Effector CD8-positive, alpha-beta T cell (primary cell): ENCODE results near the gene KRT79.

Experiments used
- DNase-seq: peaks from one replicate; lab custom pipeline; 2025; lab: John Stamatoyannopoulos, UW

The KRT79 gene

GRCh38 chr12:52835271-52836041 lies 1.3 kb upstream of the KRT79 start:
- no peak for DNase-seq

DNA sequence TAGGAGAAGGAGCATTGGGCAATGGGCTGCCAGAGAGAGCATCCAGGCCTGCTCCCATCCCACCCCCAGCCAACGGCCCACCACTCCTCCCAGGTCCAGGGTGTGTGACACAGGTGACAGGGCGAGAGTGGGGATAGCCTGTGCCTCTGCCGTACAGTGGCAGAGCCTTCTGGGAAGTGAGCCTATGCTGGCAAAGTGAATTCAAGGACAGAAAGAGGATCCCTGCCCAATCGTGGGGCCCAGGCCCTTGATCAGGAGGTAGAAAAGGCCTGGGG lies 553 bp upstream of the KRT79 start:
- no peak for DNase-seq

DNA sequence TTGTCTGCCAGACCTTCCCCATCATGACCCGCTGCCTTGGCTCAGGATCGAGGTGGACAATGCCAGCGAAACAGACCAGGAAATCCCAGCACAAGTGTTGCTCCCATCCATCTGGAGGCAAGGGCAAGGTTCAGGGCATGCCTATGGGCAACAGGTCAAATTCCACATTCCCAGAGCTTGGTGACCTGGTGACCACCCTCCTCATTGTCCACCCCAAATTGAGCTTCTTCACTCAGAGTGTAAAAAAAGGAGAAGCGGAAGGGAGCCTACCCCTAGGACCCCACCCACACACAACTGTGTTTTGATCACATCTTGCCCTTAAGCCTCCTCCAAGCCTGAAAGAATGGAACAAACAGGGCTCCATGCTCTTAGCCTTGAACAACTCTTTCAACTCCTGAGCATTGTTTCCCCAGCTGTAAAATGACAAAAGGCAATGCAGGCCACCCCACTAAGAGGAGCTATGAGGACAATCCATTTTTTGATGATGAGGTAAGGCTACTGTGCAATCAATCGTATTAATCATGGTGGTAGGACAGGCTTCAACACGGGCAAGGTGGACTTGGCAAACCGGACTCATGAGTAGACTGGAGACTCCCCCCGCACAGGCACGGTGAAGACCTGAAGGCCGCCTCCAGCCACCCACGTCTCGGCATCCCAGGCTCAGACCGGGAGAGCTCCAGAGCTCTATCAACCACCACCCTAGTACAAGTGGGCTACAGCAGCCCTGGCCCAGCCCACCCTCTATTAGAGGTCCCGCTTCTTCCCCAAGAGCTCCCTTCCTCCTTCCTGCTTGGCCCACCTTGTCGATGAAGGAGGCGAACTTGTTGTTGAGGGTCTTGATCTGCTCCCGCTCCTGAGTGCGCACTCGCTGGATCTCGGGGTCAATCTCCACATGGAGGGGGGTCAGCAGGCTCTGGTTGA lies 866 bp downstream of the KRT79 start:
- DNase-seq: no peak

DNA sequence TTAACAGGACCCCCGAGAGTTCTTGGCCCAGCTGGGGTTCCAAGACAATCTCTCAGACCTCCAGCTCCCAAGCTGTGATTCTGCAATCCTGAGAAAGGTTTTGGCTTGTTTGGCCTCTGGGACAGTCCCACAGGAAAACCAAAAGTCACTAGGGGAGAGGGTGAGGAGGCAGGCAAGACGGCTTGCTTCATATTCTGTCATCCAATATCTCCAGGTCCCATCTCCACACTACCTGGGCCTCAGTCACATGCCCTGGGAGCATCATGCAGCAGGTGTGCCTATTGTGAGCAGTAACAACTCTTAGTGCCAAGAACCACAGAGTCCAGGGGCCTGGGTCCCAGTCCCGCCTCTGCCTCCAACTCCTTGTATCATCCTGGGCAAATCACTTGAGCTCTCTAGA lies 1.7 kb downstream of the KRT79 start:
- DNase-seq: no peak

GRCh38 chr12:52831251-52831650 lies 2.9 kb downstream of the KRT79 start:
- DNase-seq: no peak

DNA sequence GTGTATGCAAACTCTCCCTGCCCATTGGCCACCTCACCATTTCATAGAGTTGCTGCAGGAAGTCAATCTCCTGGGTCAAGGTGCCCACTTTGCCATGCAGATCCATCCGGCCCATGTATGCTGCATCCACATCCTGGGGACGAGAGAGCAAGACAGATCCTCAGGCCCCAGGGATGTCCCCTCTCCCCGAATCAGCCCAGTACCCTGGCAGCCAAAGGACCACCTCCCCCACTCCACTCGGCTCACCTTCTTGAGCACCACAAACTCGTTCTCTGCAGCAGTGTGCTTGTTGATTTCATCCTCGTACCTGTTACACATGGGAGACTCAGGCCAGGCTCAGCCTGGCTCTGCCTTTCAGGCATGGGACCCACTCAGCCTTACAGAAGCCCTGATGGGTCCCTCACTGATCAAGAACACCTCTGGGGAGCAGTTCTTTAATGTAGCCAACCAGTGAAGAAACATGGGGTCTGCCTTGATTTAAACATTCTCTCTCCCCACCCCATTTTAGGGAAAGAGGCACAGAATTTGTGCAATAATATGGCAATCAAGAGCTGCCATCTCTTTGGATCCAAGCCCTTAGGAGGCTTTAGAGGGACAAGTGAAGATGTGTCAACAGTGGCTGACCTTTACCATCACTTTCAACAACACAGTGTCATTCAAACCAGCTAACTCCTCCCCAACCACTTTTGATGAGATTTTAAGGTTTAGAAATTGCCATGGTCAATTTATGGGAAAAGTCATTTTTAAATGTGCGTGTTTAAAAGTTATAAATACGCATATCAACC lies 3.9 kb downstream of the KRT79 start:
- DNase-seq: no peak

DNA sequence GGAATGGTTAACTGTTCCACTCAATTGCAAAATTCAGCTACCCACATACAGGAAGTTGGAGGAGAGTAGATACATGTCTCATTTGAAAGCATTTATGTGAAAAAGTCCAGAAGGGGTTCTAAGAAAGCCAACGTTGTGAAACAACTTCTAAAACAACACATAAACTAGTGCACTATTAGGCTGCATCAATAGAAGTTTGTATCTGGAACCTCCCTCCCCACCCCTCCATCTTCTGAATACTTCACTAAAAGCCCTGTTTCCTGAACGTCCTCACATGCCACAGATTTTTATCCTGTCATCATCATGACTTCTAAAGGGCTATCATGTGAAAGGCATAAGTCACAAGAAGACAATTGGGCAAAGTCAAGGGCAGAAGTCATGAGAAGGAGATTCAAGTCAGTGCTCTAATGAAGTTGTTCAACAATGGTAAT lies 5.5 kb downstream of the KRT79 start:
- no peak for DNase-seq

GRCh38 chr12:52828156-52828555 lies 6.0 kb downstream of the KRT79 start:
- no peak for DNase-seq

GRCh38 chr12:52827499-52828090 lies 6.5 kb downstream of the KRT79 start:
- no peak for DNase-seq

- no peak for DNase-seq
These were observed 7.3 kb downstream of the KRT79 start for GRCh38 chr12:52826611-52827498.

DNA sequence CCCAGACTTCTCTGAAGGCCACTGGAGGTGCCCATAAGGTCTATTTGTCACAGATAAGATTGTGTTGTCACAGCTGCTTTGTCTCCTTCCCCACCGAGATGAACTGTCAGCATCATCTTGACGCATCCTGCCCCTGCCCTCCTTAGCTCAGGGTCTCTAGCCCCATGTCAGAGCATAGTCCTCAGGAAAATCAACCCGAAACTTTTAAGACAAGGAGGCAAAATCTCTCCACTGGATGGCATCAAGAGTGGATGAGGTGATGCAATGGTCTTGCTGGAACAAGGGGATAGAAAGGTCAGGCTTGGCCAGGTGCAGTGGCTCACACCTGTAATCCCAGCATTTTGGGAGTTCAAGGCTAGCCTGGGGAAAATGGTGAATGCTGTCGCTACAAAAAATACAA lies 8.2 kb downstream of the KRT79 start:
- DNase-seq: no peak

DNA sequence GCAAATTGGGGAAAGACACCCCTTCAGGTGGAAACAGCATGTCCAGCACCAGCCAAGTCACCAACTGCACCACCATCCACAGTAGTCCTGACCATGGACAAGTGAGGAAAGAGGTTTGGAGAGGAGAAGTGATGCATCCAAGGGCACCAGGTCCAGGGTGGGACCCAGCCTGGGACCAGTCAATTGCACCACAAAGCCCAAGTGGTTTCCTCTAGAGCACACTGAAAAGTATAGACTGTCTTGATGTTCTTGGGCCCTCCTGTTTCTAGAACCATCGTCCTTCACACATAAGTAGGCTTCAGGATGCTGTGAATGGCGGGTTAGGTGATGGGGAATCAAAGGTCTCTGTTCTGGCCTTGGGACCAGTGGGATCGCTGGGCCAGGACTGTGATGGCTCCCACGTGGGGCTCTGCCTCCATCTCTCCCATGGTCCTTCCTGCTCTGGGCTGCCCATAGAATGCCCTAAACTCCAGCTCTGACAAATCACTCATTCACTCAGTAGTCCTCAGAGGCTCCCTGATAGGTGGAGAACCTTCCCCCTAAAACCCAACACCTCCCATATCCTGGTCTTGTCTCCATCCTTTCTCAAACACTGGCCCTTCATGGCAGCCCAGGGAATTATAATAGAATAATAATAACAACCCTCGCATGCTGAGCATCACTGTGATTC lies 9.2 kb downstream of the KRT79 start:
- no peak for DNase-seq

DNA sequence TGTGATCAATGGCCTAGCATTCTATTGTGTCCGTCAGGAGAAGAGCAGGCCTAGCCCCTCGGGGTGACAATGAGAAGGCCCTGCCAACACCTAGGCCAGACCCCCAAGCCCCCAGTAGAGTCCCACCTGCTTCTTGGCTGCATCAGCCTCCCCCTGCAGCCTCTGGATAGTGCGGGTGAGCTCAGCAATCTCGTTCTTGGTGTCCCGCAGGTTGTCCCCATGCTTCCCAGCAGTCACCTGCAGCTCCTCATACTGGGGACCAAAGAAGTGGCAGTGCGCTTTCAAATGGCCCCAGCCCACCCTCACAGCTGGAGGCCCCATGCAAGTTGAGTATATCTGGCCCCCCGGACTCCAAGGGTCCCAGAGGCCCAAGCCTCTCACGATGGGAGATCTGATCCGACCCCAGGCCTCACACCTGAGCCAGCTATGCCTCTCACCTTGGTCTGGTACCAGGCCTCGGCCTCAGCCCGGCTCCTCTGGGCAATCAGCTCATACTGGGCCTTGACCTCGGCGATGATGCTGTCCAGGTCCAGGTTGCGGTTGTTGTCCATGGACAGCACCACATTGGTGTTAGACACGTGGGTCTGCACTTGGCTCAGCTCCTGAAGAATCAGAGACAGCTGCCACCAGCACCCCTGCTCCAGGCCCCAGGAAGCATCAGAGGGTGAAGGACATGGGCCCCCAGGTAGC lies 10.2 kb downstream of the KRT79 start:
- DNase-seq: no peak

DNA sequence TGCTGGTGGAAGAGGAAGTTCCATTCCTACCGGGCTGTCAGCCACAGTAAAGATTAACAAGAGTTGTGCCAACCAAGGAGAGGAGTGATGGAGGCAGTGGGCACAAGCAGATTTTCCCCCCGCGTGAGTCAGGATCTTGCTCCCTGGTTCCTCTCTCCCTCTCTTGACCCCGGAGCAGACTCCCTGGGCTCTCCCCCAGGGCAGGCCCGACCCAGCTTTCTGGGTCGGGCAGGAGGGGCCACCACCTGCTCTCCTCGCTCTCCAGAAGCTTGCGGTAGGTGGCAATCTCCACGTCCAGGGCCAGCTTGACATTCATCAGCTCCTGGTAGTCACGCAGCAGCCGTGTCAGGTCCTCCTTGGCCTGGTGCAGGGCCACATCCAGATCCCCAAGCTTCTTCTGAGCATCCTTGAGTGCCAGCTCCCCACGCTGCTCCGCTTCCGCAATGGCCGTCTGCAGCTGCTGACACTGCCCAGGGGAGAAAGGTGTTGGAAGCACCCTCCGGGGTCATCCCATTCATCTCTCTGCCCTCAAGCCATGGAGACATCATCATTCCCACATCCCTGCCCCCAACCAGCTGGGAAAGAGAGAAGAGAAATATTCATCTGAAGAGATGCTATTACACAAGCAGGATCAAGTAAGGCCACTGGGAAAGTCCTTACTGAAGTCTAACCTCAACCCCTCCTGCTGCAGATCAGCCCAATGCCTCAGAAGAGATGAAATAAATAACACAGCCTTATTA lies 11.2 kb downstream of the KRT79 start:
- no peak for DNase-seq

DNA sequence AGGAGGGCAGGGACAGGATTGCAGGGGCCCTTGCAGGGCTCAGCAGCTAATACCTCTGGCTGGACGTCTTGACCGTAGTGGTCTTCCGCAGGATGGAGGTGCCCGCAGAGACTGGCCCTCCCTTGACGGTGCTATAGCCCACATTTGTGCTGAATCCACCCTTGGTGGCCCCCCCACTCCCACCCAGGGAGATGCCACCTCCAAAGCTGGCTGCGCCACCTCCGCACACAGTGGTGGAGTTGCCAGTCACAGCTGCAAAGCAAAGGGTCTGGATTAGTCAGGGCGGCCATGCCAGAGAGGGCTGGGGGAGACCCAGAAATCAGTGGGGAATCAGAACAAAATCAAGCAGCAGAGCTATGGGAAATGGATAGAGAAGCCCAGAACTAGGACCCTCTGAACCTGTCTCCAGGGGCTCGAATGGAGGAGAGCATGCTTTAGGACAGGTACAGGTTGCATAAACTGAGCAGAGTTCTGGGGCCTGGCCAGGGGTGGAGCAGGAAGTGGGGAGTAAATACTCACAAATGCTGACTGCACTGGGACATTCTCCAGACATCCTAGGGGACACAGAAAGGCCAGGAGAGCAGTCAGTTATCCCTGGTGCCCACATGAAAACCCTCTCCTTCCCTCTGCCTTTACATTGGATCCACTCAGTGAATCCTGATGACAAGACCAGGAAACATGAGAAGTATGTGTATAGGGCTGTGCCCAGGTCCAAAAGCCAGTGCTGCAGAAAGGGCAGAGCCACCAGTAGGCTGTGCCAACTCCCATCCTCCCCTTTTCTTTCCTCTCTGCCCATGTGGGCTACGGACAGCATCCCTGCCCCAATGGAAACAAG lies 12.1 kb downstream of the KRT79 start:
- DNase-seq: no peak

- no peak for DNase-seq
These were observed 12.9 kb downstream of the KRT79 start for GRCh38 chr12:52821071-52821730.

DNA sequence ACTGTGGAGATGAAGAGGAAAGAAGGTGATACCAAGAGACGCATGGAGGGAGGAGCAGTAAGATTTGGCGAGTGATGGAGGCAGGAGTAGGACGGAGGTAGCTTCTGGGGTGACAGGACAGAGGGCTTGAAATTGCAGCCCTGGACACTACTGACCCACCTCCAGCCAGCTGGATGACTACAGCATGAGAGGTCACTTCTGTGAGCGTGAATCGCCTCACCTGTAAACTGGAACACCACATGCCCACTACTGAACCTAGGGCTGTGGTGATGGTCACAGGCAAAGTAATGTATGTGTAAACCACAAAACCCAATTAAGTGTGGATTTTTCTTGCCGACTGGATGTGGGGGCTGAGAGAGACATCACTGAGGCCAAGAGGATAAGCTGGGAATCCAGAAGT lies 13.6 kb downstream of the KRT79 start:
- DNase-seq: no peak
